ENCODE measurements around the gene CFAP47.

- no peak for TF ChIP-seq TP53 (CRISPR knock-in tag; IDR thresholded peaks at IDR 0.05)
- no peak for TF ChIP-seq CTCF (IDR thresholded peaks at IDR 0.05)
- no peak for TF ChIP-seq POLR2A (IDR thresholded peaks at IDR 0.05; ENCODE audit: low read length)
- TF ChIP-seq CEBPB (IDR thresholded peaks at IDR 0.05), result no peak
- no peak for TF ChIP-seq PBX3 (IDR thresholded peaks at IDR 0.05)
- TF ChIP-seq NPAS2 (CRISPR knock-in tag; IDR thresholded peaks at IDR 0.05; ENCODE audit: borderline replicate concordance), result no peak
- TF ChIP-seq RAD21 (conservative IDR thresholded peaks at IDR 0.05 in 1 of 2, IDR thresholded peaks at IDR 0.05 in 1 of 2), result no peak
- TF ChIP-seq HOXA7 (CRISPR knock-in tag; IDR thresholded peaks at IDR 0.05), result no peak
- no peak for TF ChIP-seq ZFP36 (IDR thresholded peaks at IDR 0.05; ENCODE audit: borderline replicate concordance, partially characterized antibody)
- TF ChIP-seq CHD2 (IDR thresholded peaks at IDR 0.05; ENCODE audit: low read length, partially characterized antibody), result no peak
These were observed 295.4 kb downstream of the CFAP47 start for GRCh38 chrX:36214924-36215323.
